ENCODE measurements around the gene CUX1.
"Not testable (repeated sequence)": the region's sequence is repeated elsewhere in the genome, so short reads cannot be mapped to it uniquely, and the experiment has no call there.

Gene CUX1

DNA sequence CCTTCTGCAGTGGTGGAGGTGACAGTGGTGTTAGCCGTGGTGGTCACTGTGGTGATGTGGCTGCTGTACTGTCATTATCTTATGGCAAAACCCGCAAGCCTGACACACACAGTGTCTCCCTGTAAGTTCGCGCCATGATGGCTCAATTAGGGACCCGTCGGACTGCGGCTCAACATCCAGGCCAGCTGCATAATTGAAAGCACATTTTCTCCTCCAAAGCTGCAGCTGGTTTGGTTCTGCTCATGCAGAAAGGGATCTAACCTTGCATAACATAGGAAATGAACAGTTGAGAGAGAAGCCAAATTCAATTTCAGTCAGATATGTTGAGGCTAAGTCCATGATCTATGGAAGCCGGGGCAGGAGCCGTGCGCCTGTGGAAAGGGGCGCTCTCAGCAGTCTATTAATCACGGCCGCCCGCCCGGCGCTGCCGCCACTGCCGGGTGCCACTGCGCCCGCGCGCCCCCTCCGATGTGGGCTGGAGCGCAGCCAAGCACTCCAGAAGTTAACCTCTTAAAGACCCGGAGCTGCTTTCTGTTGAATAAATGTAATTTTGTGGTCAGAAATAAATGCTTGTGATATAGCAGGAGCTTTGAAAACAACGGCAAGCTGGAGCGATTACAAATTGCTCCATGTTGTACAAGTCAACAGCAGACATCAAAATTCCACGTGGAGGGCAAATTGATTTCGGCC, 227.7 kb downstream of the CUX1 start:
- no peak for DNase-seq (ENCODE audit: low read depth in 2 of 2)

DNA sequence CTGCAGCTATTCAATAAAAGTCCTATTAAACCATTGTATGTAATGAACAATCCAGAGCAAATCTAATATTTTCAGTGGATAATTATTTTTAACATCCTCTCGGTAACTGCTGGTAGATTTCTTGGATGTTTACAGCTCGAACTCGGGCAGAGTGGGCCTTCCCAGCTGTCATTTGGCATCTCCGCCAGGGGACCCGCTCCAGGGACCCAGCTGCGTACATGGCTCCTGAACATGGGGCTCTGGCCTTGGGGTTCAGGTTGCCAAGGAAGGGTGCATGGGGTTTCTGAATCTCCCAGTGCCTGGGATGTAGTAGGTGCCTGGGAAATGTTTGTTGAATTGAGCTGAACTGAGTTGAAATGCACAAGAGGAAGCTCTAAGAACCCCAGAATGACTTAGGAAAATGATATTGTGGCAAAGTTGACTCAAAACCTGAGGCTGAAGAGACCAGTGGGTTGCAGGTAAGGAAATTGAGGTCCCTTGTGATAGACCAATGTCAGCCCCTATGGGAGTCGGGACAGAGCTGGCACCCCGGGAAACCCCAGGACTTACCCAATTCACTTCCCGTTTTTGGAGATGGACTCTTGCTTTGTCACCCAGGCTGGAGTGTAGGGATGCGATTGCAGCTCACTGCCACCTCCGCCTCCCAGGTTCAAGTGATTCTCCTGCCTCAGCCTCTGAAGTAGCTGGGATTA, 228.4 kb downstream of the CUX1 start:
- DNase-seq (ENCODE audit: low read depth in 2 of 2) = no peak

- DNase-seq (ENCODE audit: low read depth in 2 of 2) = no peak
Observed at GRCh38 chr7:102046373-102047117, 229.1 kb downstream of the CUX1 start.

DNA sequence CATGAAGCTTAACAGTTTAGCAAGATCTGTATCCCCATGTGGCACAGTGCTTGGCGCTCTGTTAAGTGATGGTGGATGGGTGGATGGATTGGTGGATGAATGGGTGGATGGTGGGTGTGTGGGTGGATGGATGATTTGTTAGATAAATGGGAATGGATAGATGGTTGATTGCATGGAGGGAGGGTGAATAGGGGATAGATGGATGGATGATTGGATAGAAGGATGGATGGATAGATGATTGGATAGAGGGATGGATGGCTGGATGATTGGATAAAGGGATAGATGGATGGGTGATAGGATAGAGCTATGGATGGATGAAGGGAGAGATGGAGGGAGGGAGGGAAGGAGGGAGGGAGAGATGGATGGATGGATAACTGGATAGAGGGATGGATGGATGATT, 229.7 kb downstream of the CUX1 start:
- no peak for DNase-seq (ENCODE audit: low read depth in 2 of 2)

DNA sequence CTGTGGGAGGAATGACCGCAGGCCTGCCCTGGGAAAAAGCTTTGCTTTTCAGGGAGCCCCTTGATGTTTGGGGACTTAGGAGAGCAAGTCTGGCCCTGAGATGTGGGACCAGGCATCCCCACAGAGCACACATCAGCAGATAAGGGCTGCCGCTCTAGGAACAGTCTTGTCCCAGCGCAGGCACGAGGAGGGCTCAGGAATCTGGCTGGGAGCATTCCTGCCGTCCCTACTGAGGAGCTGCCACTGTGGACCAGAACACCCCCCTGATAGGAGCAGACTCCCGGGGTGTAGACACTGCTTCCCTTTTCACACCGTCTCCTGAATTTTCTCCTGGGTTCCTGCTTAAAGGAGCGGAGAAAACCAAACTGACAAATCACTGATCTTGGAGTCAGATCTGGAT, 232.3 kb downstream of the CUX1 start:
- DNase-seq (ENCODE audit: low read depth in 2 of 2) = no peak

DNA sequence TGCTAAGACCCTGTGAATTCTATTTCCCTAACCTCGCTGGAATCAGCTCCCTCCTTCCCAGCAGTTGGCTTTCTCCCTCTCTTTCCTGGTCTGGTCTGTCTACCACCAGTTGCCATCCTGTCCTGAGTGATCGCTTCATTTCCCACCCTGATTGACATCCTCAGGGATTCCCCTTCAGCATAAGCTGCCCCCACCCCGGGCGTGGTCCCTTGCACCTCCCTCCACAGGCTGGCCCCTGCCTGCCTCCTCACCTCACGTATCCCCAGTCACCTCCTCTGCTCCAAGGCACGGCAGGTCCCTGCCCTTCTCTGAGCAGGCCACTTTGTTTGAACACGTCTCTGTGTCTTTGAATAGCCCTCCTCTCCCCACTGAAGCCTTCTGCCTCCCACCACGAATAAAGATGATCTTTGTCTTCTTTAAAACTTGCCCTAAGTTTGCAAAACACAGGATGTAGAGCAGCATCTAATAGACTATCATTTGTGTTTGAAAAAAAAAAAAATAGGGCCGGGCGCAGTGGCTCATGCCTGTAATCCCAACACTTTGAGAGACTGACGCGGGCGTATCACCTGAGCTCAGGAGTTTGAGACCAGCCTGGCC, 233.5 kb downstream of the CUX1 start:
- no peak for DNase-seq (ENCODE audit: low read depth in 2 of 2)

GRCh38 chr7:102051736-102052135, 234.3 kb downstream of the CUX1 start:
- DNase-seq (ENCODE audit: low read depth in 2 of 2) = not testable (repeated sequence)

DNA sequence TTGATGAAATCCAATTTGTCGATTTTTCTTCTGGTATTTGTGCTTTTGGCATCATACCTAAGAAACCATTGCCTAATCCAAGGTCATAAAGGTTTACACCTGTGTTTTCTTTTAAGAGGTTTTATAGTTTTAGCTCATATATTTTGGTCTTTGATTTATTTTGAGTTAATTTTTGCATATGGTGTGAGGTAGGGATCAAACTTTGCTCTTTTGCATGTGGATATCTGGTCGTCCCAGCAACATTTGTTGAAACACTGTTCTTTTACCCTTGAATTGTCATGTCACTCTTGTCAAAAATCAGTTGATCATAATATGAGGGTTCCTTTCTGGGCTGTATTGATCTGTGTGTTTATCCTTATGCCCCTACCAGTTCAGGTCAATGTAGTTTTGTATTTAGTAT, 236.7 kb downstream of the CUX1 start:
- DNase-seq (ENCODE audit: low read depth in 2 of 2) = no peak

DNA sequence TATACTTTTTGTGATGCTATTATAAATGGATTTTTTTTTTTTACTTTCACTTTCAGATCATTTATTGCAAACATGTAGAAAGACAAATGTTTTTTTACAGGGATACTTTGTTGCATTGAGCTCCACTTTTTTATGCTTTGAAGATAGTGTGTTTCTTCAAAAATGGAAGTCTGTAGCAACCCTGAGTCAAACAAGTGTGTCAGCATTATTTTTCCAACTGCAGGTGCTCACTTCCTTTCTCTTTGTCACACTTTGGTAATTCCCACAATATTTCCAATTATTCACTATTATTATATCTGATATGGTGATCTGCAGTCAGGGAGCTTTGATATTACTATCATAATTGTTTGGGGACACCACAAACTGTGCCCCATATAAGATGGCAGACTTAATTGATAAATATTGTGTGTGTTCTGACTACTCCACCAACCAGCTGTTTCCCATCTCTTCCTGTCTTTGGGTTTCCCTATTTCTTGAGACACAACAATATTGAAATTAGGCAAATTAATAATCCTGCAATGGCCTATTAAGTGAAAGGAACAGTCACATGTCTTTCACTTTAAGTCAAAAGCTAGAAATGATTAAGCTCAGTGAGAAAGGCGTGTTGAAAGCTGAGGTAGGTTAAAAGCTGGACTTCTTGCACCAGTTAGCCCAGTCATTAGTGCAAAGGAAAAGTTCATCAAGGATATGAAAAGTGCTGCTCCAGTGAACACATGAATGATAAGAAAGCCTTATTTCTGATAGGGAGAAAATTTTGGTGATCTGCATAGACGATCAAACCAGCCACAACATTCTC, 238.0 kb downstream of the CUX1 start:
- no peak for DNase-seq (ENCODE audit: low read depth in 2 of 2)

DNA sequence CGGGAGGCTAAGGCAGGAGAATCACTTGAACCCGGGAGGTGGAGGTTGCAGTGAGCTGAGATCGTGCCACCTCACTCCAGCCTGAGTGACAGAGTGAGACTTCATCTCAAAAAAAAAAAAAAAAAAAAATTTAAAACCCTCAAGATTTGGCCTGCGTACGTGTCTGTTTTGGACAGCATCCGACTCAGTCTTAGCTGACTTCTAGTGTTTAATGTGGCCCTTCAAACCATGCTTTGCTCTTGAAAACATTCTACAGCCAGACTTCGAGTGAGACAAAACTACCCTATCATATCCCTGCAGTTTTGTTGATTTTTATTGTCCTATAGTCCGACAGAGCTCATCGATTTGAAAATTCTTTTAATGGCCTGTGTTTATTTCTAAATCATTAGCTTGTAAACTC, 242.1 kb downstream of the CUX1 start:
- DNase-seq (ENCODE audit: low read depth in 2 of 2) = no peak

- DNase-seq (ENCODE audit: low read depth in 2 of 2) = no peak
Observed at GRCh38 chr7:102061354-102061945, 244.0 kb downstream of the CUX1 start.

DNA sequence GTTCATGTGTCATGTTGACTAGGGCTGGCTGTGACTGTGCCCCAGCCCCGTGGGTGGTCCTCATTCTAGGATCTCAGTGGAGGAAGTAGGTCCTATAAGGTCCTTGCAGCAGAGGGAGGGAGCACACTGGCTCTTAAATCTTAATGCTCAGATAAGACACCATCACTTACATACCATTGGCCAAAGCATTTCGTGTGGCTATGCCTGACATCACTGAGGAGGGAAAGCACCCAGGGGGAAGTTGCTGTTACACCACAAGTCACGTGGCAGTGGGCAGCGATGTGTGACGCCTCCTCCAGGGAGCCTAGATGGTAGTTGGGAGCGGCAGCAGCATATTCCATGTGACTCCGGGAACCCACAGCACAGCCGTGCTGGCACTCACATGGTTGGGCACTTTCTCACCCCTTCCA, 244.6 kb downstream of the CUX1 start:
- peak in 1 of 2 donors; percentile 14 for DNase-seq (ENCODE audit: low read depth in 2 of 2)

DNA sequence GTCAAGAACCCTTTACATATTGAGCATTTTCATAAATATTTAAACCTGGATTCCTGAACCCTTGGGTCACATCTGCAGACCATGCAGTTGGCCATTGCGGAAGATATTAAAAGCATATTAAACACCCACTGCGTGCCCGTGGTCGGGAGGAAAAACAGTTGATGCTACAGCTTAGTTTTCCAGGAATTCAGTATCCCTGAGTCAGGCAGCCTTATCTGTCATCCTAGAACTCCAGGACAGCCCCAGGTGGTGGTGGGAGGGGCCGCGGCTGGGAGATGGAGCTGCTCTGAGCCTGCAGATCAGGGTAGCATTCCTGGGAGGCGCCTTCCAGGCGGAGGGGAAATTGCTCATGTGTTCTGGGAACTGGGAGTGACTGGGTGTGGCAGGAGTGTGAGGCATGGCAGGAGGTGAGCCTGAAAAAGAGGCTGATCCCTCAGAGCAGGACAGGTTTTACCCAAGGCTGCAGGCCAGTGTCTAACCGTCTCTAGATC, 246.3 kb downstream of the CUX1 start:
- no peak for DNase-seq (ENCODE audit: low read depth in 2 of 2)

- no peak for DNase-seq (ENCODE audit: low read depth in 2 of 2)
Observed at GRCh38 chr7:102064361-102065025, 247.1 kb downstream of the CUX1 start.

DNA sequence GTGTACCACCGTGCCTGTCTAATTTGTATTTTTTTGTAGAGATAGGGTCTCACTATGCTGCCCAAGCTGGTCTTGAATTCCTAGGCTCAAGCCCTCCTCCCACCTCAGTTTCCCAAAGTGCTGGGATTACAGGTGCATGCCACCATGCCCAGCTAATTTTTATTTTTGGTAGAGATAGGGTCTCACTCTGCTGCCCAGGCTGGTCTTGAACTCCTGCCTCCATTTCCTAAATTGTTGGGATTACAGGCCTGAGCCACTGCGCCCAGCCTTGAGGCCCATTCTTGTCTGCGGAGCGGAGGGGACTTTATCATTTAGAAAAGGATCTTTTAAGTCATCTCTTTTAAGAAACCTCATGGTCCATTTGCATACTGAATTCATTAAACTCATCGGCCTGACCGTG, 247.8 kb downstream of the CUX1 start:
- DNase-seq (ENCODE audit: low read depth in 2 of 2) = no peak

DNA sequence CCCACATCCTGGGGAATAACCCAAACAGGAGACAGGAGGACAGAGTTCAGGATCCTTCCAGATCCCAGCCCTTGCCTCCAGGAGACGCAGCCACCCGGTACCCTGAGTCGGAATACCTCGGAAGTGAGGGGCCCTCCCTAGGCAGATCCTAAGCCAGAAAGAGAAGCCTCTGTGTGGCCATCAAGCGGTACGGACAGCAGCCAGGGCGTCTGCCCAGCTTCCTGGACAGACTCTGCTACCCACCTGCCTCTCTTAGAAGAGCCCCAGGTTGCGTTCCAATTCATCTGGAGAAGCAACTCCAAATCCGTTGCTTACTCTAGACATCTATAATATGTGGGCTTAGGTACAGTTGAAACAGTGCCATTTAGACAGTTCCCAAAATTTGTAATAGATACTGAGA, 249.1 kb downstream of the CUX1 start:
- no peak for DNase-seq (ENCODE audit: low read depth in 2 of 2)

DNA sequence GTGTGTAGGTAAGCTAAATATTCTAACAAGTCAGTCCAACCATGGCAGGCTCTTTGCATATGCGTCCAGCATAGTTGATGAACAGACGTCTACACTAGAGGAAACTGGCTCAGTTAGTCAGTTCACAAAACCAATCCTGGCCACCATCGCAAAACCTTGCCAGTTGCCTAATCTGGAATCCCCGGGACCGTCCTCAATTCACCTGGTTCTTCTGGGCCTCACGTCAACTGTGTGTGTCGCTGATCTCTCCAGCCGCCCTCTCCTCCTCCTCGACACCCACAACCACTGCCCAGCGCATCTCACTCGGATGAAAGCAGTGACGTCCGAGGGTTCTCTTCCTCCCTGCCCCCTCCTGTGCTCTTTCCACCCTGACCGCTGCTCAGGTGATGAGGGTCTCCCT, 251.4 kb downstream of the CUX1 start:
- no peak for DNase-seq (ENCODE audit: low read depth in 2 of 2)

DNA sequence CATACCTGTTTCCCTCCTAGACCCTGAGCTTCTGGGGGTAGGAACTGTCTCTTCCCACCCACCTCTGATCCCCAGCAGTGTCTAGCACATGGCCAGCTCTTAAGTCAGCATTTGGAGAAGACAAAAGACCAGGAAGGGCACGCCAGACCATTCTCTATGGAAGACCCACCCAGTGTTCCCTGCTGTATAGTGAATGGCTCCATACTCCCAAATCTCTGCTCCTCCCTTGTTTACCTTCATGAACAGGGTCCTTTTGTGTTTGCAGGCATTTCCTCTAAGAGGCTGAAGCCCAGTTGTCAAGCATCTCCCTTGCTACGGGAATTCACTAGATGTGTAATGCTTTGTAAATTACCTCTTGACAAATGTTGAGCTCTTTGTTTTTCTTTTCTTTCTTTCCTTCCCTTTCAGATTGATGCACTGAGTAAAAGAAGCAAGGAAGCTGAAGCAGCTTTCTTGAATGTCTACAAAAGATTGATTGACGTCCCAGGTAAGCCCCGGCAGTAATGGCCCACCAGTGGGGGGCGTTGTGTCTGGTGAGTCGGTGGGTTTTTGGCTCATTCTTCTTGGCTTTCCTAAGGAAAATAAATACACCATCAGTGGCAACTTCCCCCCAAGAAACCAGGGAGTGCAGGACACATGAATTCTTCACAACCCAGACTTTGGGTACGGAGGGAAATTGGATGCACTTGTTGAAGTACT, 252.7 kb downstream of the CUX1 start:
- DNase-seq (ENCODE audit: low read depth in 2 of 2) = no peak

- no peak for DNase-seq (ENCODE audit: low read depth in 2 of 2)
Observed at GRCh38 chr7:102072003-102072402, 254.6 kb downstream of the CUX1 start.

DNA sequence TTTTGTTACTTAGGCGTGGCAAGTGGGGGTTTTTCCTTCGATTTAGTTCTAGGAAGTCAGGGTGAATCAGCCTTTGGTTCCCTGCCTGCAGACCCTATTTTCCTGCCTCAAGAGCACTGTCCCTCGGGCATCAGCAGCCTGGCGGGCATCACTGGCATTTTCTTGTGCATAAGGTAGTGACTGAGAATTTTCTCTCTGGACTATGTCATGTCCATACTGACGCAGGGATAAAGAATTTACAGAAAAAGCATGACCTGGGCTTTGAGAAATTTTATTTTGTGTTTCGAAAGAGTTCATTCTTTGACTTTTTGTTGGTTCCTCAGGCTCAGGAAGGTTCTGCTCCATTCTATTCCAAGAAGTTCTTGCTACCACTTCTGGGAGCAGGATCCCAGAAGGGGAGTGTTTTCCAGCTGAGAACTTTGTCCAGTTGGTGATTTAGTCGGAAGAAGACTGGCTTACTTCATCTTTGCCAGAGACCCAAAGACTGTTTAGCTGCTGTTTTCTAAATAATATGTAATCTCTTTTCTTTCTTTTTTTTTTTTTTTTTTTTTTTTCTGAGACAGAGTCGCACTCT, 255.3 kb downstream of the CUX1 start:
- no peak for DNase-seq (ENCODE audit: low read depth in 2 of 2)

Measured in stimulated activated CD8-positive, alpha-beta memory T cell treated with anti-CD3 and anti-CD28 coated beads, Interleukin-7, amount 100 ng/mL, for 4 hours (primary cell).